Karpas-422 (cell line): Measurements from ENCODE around the gene MS4A8. TPM values are rescaled to one million over a fixed set of nuclear protein-coding genes. Genes with fewer than 3 reads are reported as not detected.
"Not testable (repeated sequence)": the region's sequence is repeated elsewhere in the genome, so short reads cannot be mapped to it uniquely, and the experiment has no call there.

Experiments used
- DNase-seq: peaks from one replicate; pipeline ENCODE4 v3.0.0-alpha.2; 2015
- H2AFZ ChIP-seq: fragments of 200-600 bp; sonication (generic); 2 replicates; pipeline ENCODE4 v1.6.1; 2014; ENCODE audit warnings: antibody characterized with exemption, low read length, mixed read lengths
- H3K27ac ChIP-seq: fragments of 200-600 bp; sonication (generic); 2 replicates; pipeline ENCODE4 v1.5.1; 2014; ENCODE audit warnings: mild to moderate bottlenecking, low read length, moderate library complexity
- H3K27me3 ChIP-seq: fragments of 200-600 bp; sonication (generic); 2 replicates; pipeline ENCODE4 v1.6.1; 2014; ENCODE audit warnings: low read length, mixed read lengths
- H3K36me3 ChIP-seq: fragments of 200-600 bp; sonication (generic); 2 replicates; pipeline ENCODE4 v1.6.1; 2014; ENCODE audit warnings: low read length, mixed read lengths; ENCODE audit not compliant: insufficient read depth
- H3K4me1 ChIP-seq: fragments of 200-600 bp; sonication (generic); 2 replicates; pipeline ENCODE4 v1.6.1; 2014; ENCODE audit warnings: mild to moderate bottlenecking, low read length, mixed read lengths
- H3K4me2 ChIP-seq: fragments of 200-600 bp; sonication (generic); 2 replicates; pipeline ENCODE4 v1.6.1; 2014; ENCODE audit warnings: low read length, low read depth, mild to moderate bottlenecking; ENCODE audit not compliant: poor library complexity, severe bottlenecking
- H3K4me3 ChIP-seq: fragments of 200-600 bp; sonication (generic); 2 replicates; pipeline ENCODE4 v1.5.1; 2014; ENCODE audit warnings: mild to moderate bottlenecking, antibody characterized with exemption, low read length, mixed read lengths
- H3K79me2 ChIP-seq: fragments of 200-600 bp; sonication (generic); 2 replicates; pipeline ENCODE4 v1.6.1; 2014; ENCODE audit warnings: mild to moderate bottlenecking, low read length, mixed read lengths
- H3K9ac ChIP-seq: fragments of 200-600 bp; sonication (generic); 2 replicates; pipeline ENCODE4 v1.6.0; 2014; ENCODE audit warnings: low read length
- H3K9me2 ChIP-seq: fragments of 200-600 bp; sonication (generic), shearing (Covaris generic); replicated peaks from 2 replicates; pipeline ENCODE4 v1.6.0; 2014; ENCODE audit warnings: mild to moderate bottlenecking, low read length, moderate library complexity; ENCODE audit not compliant: insufficient read depth
- H3K9me3 ChIP-seq: fragments of 300-700, 200-600 bp; sonication (generic); 2 replicates; pipeline ENCODE4 v1.6.1; 2014; ENCODE audit warnings: low read length, mixed read lengths
- H4K20me1 ChIP-seq: fragments of 200-600 bp; sonication (generic); 2 replicates; pipeline ENCODE4 v1.6.1; 2014; ENCODE audit warnings: mild to moderate bottlenecking, antibody characterized with exemption, low read length, low read depth; ENCODE audit not compliant: insufficient read depth
- total RNA-seq: library from RNA; depleted of rRNA; stranded (reverse); fragments of >200 nt; shearing (Covaris generic); gene quantifications from 2 replicates; pipeline ENCODE4 v1.2.3, GENCODE V29; 2014; ENCODE audit warnings: low replicate concordance

MS4A8 gene
- total RNA-seq, 1 experiment from 2014 or later = not detected

- H3K27me3 ChIP-seq = no peaks in the 10 kb centered on the region
- H3K4me3 ChIP-seq = no peak overlapping the region
Measured at GRCh38 chr11:60711276-60711675, 11.9 kb downstream of the MS4A8 start.

GRCh38 chr11:60713423-60713822 is 14.0 kb downstream of the MS4A8 start:
- H3K4me3 ChIP-seq, H3K9me3 ChIP-seq, H3K27ac ChIP-seq, H3K4me2 ChIP-seq, DNase-seq, H3K9me2 ChIP-seq, H2AFZ ChIP-seq, H3K79me2 ChIP-seq, H3K9ac ChIP-seq, H4K20me1 ChIP-seq, H3K27me3 ChIP-seq, H3K36me3 ChIP-seq, H3K4me1 ChIP-seq: not testable (repeated sequence)

More at GRCh38 chr11:60711276-60711675, 11.9 kb downstream of the MS4A8 start:
- Histone ChIP-seq H4K20me1 (no peaks in the 10 kb centered on the region), H2AFZ (no peak overlapping the region), H3K27ac (no peak overlapping the region), H3K9me3 (no peaks in the 10 kb centered on the region), H3K4me2 (no peak overlapping the region), H3K36me3 (no peaks in the 10 kb centered on the region), H3K4me1 (peaks cover 3% of the 10 kb centered on the region; the same call in 1 of the 2 replicates), H3K9me2 (no peaks in the 10 kb centered on the region), H3K9ac (no peak overlapping the region), H3K79me2 (no peaks in the 10 kb centered on the region)
- no peak for DNase-seq

GRCh38 chr11:60717956-60718355 is 18.5 kb downstream of the MS4A8 start:
- Histone ChIP-seq H3K9me3 (no peaks in the 10 kb centered on the region), H3K9ac (no peak overlapping the region), H3K4me1 (no peaks in the 10 kb centered on the region; the same call in 1 of the 2 replicates), H3K4me2 (no peak overlapping the region), H3K79me2 (no peaks in the 10 kb centered on the region), H3K9me2 (no peaks in the 10 kb centered on the region), H3K36me3 (no peaks in the 10 kb centered on the region), H3K4me3 (no peak overlapping the region), H4K20me1 (no peaks in the 10 kb centered on the region), H2AFZ (no peak overlapping the region; the same call in 1 of the 2 replicates), H3K27me3 (no peaks in the 10 kb centered on the region), H3K27ac (no peak overlapping the region)
- DNase-seq = peak; percentile 56

GRCh38 chr11:60718524-60719316 is 19.3 kb downstream of the MS4A8 start:
- Histone ChIP-seq H3K27ac (no peak overlapping the region), H3K9me2 (no peaks in the 10 kb centered on the region), H3K9ac (no peak overlapping the region), H3K4me1 (no peaks in the 10 kb centered on the region; the same call in 1 of the 2 replicates), H3K4me2 (no peak overlapping the region), H3K4me3 (no peak overlapping the region), H3K36me3 (no peaks in the 10 kb centered on the region), H3K9me3 (no peaks in the 10 kb centered on the region), H4K20me1 (no peaks in the 10 kb centered on the region), H2AFZ (no peak overlapping the region; the same call in 1 of the 2 replicates), H3K27me3 (no peaks in the 10 kb centered on the region), H3K79me2 (no peaks in the 10 kb centered on the region)
- no peak for DNase-seq

- Histone ChIP-seq H3K4me3 (no peak overlapping the region), H3K9me2 (no peaks in the 10 kb centered on the region), H3K4me2 (no peak overlapping the region), H3K27ac (no peak overlapping the region), H3K27me3 (no peaks in the 10 kb centered on the region), H2AFZ (no peak overlapping the region), H3K9ac (no peak overlapping the region), H3K4me1 (no peaks in the 10 kb centered on the region; the same call in 1 of the 2 replicates), H3K79me2 (no peaks in the 10 kb centered on the region), H4K20me1 (no peaks in the 10 kb centered on the region), H3K36me3 (no peaks in the 10 kb centered on the region), H3K9me3 (no peaks in the 10 kb centered on the region)
- DNase-seq = no peak
Measured at GRCh38 chr11:60719391-60719790, 20.0 kb downstream of the MS4A8 start.

- Histone ChIP-seq H3K36me3 (no peaks in the 10 kb centered on the region), H3K27ac (no peak overlapping the region), H3K9me3 (no peaks in the 10 kb centered on the region), H3K4me1 (no peaks in the 10 kb centered on the region; the same call in 1 of the 2 replicates), H4K20me1 (no peaks in the 10 kb centered on the region), H3K27me3 (no peaks in the 10 kb centered on the region), H2AFZ (no peak overlapping the region), H3K9ac (no peak overlapping the region), H3K4me3 (no peak overlapping the region), H3K4me2 (no peak overlapping the region), H3K79me2 (no peaks in the 10 kb centered on the region), H3K9me2 (no peaks in the 10 kb centered on the region)
- DNase-seq = no peak
Measured at GRCh38 chr11:60720460-60720859, 21.0 kb downstream of the MS4A8 start.

- no peaks in the 10 kb centered on the region for H3K27me3 ChIP-seq
- no peak within 1 kb of the TSS for H3K4me2 ChIP-seq
- no peaks in the 10 kb centered on the region for H3K79me2 ChIP-seq
- no peaks in the 10 kb centered on the region for H3K4me1 ChIP-seq
- no peaks in the 10 kb centered on the region for H3K9me3 ChIP-seq
- H4K20me1 ChIP-seq = no peaks in the 10 kb centered on the region
- no peak within 1 kb of the TSS for H3K27ac ChIP-seq
- H3K36me3 ChIP-seq = no peaks in the 10 kb centered on the region
- no peak within 1 kb of the TSS for H3K4me3 ChIP-seq
- H3K9me2 ChIP-seq = no peaks in the 10 kb centered on the region
- H2AFZ ChIP-seq = no peak within 1 kb of the TSS
- DNase-seq = no peak
- no peak within 1 kb of the TSS for H3K9ac ChIP-seq
Measured at GRCh38 chr11:60724420-60724819, 25.0 kb downstream of the MS4A8 start, which contains the start of gene MS4A18. TSS of gene MS4A18 (plus strand) at chr11:60724720.

- H3K27ac ChIP-seq = no peak overlapping the region
- peak; percentile 26 for DNase-seq
- H3K9ac ChIP-seq = no peak overlapping the region
- H3K4me1 ChIP-seq = no peaks in the 10 kb centered on the region
- H3K9me2 ChIP-seq = no peaks in the 10 kb centered on the region
- H2AFZ ChIP-seq = no peak overlapping the region
- no peak overlapping the region for H3K4me3 ChIP-seq
- no peaks in the 10 kb centered on the region for H3K27me3 ChIP-seq
- no peaks in the 10 kb centered on the region for H3K36me3 ChIP-seq
- H3K79me2 ChIP-seq = no peaks in the 10 kb centered on the region
- H3K4me2 ChIP-seq = no peak overlapping the region
- no peaks in the 10 kb centered on the region for H4K20me1 ChIP-seq
- no peaks in the 10 kb centered on the region for H3K9me3 ChIP-seq
Measured at GRCh38 chr11:60725592-60725991, 26.2 kb downstream of the MS4A8 start.
